ENCODE measurements around the gene SNED1.

GRCh38 chr2:241066893-241067341, 68.5 kb downstream of the SNED1 start:
- no peak for TF ChIP-seq EZH2 (IDR thresholded peaks at IDR 0.05; ENCODE audit: insufficient read depth, poor library complexity, severe bottlenecking)
- no peak for TF ChIP-seq EZH2phosphoT487 (IDR thresholded peaks at IDR 0.05; ENCODE audit: insufficient read depth, low read depth)

Measured in GM23248 (cell line).